Breast epithelium (tissue), 4 donors: ENCODE measurements around the gene PRODH. TPM values are rescaled to one million over a fixed set of nuclear protein-coding genes. Genes with fewer than 3 reads are reported as not detected.
"Not testable (repeated sequence)": the region's sequence is repeated elsewhere in the genome, so short reads cannot be mapped to it uniquely, and the experiment has no call there.

Source experiments
- DNase-seq, 2 donors: peaks; one replicate each; pipeline ENCODE4 v3.0.0-alpha.2; 2019; ENCODE audit warnings: low spot score in 2 of 2
- H3K27ac ChIP-seq, 2 donors: fragments of 200-600 bp; sonication (generic) in 1 of 2; one replicate each; pipeline ENCODE4 v1.5.1; 2016 to 2019; ENCODE audit warnings: mild to moderate bottlenecking in 1 of 2
- H3K27me3 ChIP-seq, 2 donors: fragments of 200-600 bp; sonication (generic) in 1 of 2; one replicate each; pipeline versions ENCODE4 v1.5.1 to v1.6.0; 2017 to 2019; ENCODE audit warnings: control low read depth in 1 of 2, mild to moderate bottlenecking in 1 of 2
- H3K36me3 ChIP-seq: fragments of 200-600 bp; one replicate; pipeline ENCODE4 v1.5.1; 2019
- H3K4me1 ChIP-seq, 2 donors: fragments of 200-600 bp; sonication (generic); one replicate each; pipeline ENCODE4 v1.5.1; 2016 to 2019; ENCODE audit warnings: control low read depth in 1 of 2
- H3K4me3 ChIP-seq, 3 donors: fragments of 200-600 bp; sonication (generic); 1 replicate in 2 of 3; 2 replicates in 1 of 3; pipeline ENCODE4 v1.5.1; 2016 to 2019; ENCODE audit warnings: mild to moderate bottlenecking in 3 of 3, moderate library complexity in 2 of 3
- H3K9me3 ChIP-seq, 2 donors: fragments of 200-600 bp; sonication (generic) in 1 of 2; one replicate each; pipeline ENCODE4 v1.5.1; 2016 to 2019; ENCODE audit warnings: control low read depth in 1 of 2
- POLR2A ChIP-seq: fragments of 450-650 bp; IDR thresholded peaks from one replicate; pipeline ENCODE4 v1.6.1; 2016; ENCODE audit warnings: antibody characterized with exemption, mild to moderate bottlenecking, moderate library complexity
- POLR2AphosphoS5 ChIP-seq, 3 donors: sonication (generic); formaldehyde crosslinking; IDR thresholded peaks; one replicate each; pipeline ENCODE4 v1.6.1; 2017; ENCODE audit warnings: antibody characterized with exemption in 3 of 3
- intact Hi-C: fragments of 100-400 bp; cut with DNase I; formaldehyde crosslinking; loops from one replicate; pipeline ENCODE4 v1.15.1; 2023; ENCODE audit warnings: low total_unique reads
- total RNA-seq, 3 donors: library from RNA; depleted of rRNA; stranded (reverse); fragments of >200 nt; gene quantifications; one replicate each; pipeline ENCODE4 v1.1.0, GENCODE V29; 2016
- TF ChIP-seq, protein P1 (sequence below), 3 donors: fragments of 450-650 bp; IDR thresholded peaks; one replicate each; pipeline ENCODE4 v1.5.1; 2016 to 2017; ENCODE audit warnings: antibody characterized with exemption in 3 of 3, mild to moderate bottlenecking in 3 of 3, moderate library complexity in 3 of 3

PRODH gene
- total RNA-seq, 3 donors from 2014 or later = 4.6 to 29.6 (median 11.1) TPM

DNA sequence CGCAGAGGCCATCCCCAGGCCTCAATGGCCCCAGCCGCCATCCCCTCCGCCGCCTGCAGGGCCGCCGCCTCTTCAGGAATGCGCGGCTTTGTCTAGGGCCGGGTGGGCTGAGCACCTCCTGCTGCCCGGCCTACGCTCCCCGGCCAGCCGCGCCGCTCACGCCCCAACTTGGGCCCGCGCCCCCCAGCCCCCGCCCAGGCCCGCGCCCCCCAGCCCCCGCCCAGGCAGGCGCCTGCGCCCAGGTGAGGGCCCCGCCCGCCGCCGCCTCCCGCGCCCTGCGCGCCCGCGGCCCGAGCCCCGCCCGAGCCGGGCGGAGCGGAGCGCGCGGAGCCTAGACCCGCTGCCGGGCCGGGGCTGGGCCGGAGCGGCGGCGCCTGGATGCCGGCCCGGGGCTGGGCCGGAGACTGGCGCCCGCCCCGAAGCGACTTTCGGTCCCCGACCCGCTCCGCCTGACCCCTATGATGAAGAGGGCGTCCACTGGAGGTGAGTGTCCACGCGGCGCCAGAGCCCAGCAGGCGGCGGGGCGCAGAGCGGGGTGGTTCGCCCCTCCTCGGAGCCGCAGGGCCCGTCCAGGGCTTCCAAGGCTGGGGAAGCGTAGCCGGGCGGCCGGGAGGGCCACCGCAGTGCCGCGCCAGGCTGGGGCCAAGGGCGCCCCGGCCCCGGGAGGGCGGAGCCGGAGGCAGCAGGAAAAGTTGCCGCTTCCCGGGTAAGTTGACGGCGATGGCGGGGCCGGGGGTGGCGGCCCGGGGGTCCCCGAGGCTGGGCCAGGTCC, 34.3 kb upstream of the PRODH start:
- no peaks in the 10 kb centered on the region for H3K36me3 ChIP-seq
- peaks cover 0 to 5% of the 10 kb centered on the region in 2 donors for H3K27me3 ChIP-seq
- peak overlapping the region; percentile 50 to 76 (median 62) for H3K4me3 ChIP-seq
- no peak for TF ChIP-seq POLR2A
- TF ChIP-seq POLR2AphosphoS5 (IDR thresholded peaks at IDR 0.05) = no peak
- TF ChIP-seq, protein P1, sequence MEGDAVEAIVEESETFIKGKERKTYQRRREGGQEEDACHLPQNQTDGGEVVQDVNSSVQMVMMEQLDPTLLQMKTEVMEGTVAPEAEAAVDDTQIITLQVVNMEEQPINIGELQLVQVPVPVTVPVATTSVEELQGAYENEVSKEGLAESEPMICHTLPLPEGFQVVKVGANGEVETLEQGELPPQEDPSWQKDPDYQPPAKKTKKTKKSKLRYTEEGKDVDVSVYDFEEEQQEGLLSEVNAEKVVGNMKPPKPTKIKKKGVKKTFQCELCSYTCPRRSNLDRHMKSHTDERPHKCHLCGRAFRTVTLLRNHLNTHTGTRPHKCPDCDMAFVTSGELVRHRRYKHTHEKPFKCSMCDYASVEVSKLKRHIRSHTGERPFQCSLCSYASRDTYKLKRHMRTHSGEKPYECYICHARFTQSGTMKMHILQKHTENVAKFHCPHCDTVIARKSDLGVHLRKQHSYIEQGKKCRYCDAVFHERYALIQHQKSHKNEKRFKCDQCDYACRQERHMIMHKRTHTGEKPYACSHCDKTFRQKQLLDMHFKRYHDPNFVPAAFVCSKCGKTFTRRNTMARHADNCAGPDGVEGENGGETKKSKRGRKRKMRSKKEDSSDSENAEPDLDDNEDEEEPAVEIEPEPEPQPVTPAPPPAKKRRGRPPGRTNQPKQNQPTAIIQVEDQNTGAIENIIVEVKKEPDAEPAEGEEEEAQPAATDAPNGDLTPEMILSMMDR (IDR thresholded peaks at IDR 0.05) = no peak
- intact Hi-C loops = no loop called here
- no peaks in the 10 kb centered on the region for H3K4me1 ChIP-seq
- no peak for DNase-seq
- H3K9me3 ChIP-seq = no peaks in the 10 kb centered on the region
- no peak overlapping the region for H3K27ac ChIP-seq

DNA sequence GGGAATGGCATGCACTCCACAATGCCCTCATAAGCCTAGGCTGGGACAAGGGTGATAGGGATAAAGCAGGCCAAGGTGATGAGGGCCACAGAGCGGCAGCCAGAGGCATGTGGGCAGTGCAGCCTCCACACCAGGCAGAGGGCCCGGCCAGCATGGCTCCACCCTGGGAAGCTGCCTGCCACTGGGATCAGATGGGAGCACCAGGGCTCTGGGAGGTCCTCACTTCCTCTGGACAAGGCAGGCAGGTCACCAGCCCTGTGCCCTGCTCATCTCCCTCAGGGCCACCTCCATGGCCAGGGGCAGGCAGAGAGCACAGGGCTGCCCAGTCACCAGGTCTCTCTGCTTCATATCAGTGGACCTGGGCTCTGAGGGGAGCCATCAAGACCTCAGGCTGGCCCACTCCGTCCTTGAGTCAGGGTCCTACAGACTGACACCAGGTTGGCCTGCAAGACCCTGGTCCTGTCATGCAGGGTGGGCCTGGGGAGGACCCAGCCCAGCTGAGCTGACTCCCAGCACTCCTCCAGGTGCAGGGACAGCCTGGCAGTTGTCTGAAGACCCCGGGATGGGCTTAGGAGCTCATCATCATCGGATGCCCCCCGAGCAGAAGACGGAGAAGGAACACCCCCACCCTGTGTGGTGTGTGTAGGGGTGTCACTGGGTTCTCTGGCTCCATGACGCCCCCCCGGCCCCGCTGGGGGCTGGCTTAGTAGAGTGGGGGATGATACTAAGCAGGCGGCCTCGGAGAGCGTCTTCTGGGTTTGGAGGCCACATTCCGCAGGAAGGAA, 33.3 kb upstream of the PRODH start:
- H3K27me3 ChIP-seq, intact Hi-C loops: not testable (repeated sequence)

GRCh38 chr22:18968011-18968749, 32.1 kb upstream of the PRODH start:
- no peak overlapping the region for H3K27ac ChIP-seq
- H3K4me3 ChIP-seq = no peak overlapping the region
- H3K4me1 ChIP-seq = no peaks in the 10 kb centered on the region
- TF ChIP-seq POLR2AphosphoS5 (IDR thresholded peaks at IDR 0.05) = no peak
- TF ChIP-seq, protein P1 (IDR thresholded peaks at IDR 0.05) = no peak
- no peak for TF ChIP-seq POLR2A
- peaks cover 0 to 5% of the 10 kb centered on the region in 2 donors for H3K27me3 ChIP-seq
- no peak for DNase-seq
- H3K36me3 ChIP-seq = no peaks in the 10 kb centered on the region
- intact Hi-C loops = no loop called here
- no peaks in the 10 kb centered on the region for H3K9me3 ChIP-seq

More for the DNA sequence above, 33.3 kb upstream of the PRODH start:
- not testable (repeated sequence) for H3K4me1 ChIP-seq, DNase-seq, H3K9me3 ChIP-seq, H3K36me3 ChIP-seq, H3K27ac ChIP-seq
- H3K4me3 ChIP-seq = peak overlapping the region in 2 of 3 donors; percentile 62 to 76

GRCh38 chr22:18967391-18968010, 31.4 kb upstream of the PRODH start:
- intact Hi-C loops, H3K4me3 ChIP-seq, H3K9me3 ChIP-seq, H3K4me1 ChIP-seq, H3K27me3 ChIP-seq, H3K27ac ChIP-seq, H3K36me3 ChIP-seq: not testable (repeated sequence)
- DNase-seq = peak in 1 of 2 donors; percentile 47

GRCh38 chr22:18966748-18967147, 30.7 kb upstream of the PRODH start:
- H3K4me3 ChIP-seq = no peak overlapping the region
- H3K27me3 ChIP-seq = peaks cover 0 to 5% of the 10 kb centered on the region in 2 donors
- TF ChIP-seq POLR2AphosphoS5 (IDR thresholded peaks at IDR 0.05) (no peak), POLR2A (no peak)
- TF ChIP-seq, protein P1 (IDR thresholded peaks at IDR 0.05) = no peak
- H3K9me3 ChIP-seq = no peaks in the 10 kb centered on the region
- no peaks in the 10 kb centered on the region for H3K36me3 ChIP-seq
- H3K27ac ChIP-seq = no peak overlapping the region
- intact Hi-C loops = no loop called here
- DNase-seq = peak in 1 of 2 donors; percentile 14
- no peaks in the 10 kb centered on the region for H3K4me1 ChIP-seq
